Kidney (tissue), 14 donors: ENCODE results near the gene ETV2. TPM values are rescaled to one million over a fixed set of nuclear protein-coding genes. Genes with fewer than 3 reads are reported as not detected.

ENCODE experiments used
- DNase-seq, 5 donors: peaks; one replicate each; pipeline ENCODE4 v3.0.0-alpha.2; 2013 to 2020
- FAIRE-seq: peaks from 2 replicates; lab custom pipeline; 2012; peaks lifted over from hg19 to GRCh38; lab: Jason Lieb, UNC
- H3K27ac ChIP-seq, 2 donors: one replicate each; pipeline ENCODE4 v1.7.0; 2013; ENCODE audit warnings: low read depth in 2 of 2, low read length in 2 of 2, inconsistent platforms in 1 of 2
- H3K27me3 ChIP-seq: one replicate; pipeline ENCODE4 v1.7.1; 2013; ENCODE audit warnings: low read length, inconsistent platforms; ENCODE audit not compliant: control insufficient read depth, insufficient read depth
- H3K36me3 ChIP-seq, 3 donors: one replicate each; pipeline versions ENCODE4 v1.7.0 to v1.7.1; 2013; ENCODE audit warnings: low read length in 3 of 3, control low read depth in 1 of 3, inconsistent platforms in 1 of 3; ENCODE audit not compliant: insufficient read depth in 3 of 3, control insufficient read depth in 2 of 3
- H3K4me1 ChIP-seq, 3 donors: one replicate each; pipeline versions ENCODE4 v1.7.0 to v1.7.1; 2013; ENCODE audit warnings: low read length in 3 of 3, inconsistent platforms in 1 of 3, low read depth in 1 of 3; ENCODE audit not compliant: control insufficient read depth in 2 of 3, insufficient read depth in 2 of 3
- H3K4me3 ChIP-seq, 3 donors: one replicate each; pipeline versions ENCODE4 v1.7.0 to v1.8.1; 2013; ENCODE audit warnings: low read length in 3 of 3, control low read depth in 1 of 3, inconsistent platforms in 1 of 3
- H3K9ac ChIP-seq, 3 donors: one replicate each; pipeline versions ENCODE4 v1.7.0 to v1.7.1; 2013; ENCODE audit warnings: low read length in 3 of 3, control low read depth in 1 of 3, inconsistent platforms in 1 of 3
- H3K9me3 ChIP-seq, 3 donors: one replicate each; pipeline versions ENCODE4 v1.7.0 to v1.7.1; 2013; ENCODE audit warnings: low read length in 3 of 3, control low read depth in 1 of 3, inconsistent platforms in 1 of 3; ENCODE audit not compliant: control insufficient read depth in 2 of 3, insufficient read depth in 1 of 3
- intact Hi-C: fragments of 100-400 bp; cut with DNase I; formaldehyde crosslinking; loops from one replicate; pipeline ENCODE4 v1.11.1; 2022
- polyA plus RNA-seq: library from polyadenylated mRNA; stranded (reverse); fragments of 350-450 nt; fragmentation: Illumina TruSeq; extraction: RNeasy Lipid Tissue Mini Kit (QIAGEN cat#74804); gene quantifications from one replicate; pipeline ENCODE4 v1.2.3, GENCODE V29; 2014; ENCODE audit warnings: low read depth, low replicate concordance; ENCODE audit not compliant: insufficient read depth
- total RNA-seq: library from RNA; stranded (reverse); fragmentation: NEBNext Ultra II Directional; extraction: Animal tissue kit (Norgen Biotek cat#: 25700); gene quantifications from one replicate; pipeline ENCODE4 v1.2.1, GENCODE V29; 2021
- TF ChIP-seq, protein P1 (sequence below): IDR thresholded peaks from 3 replicates; pipeline ENCODE4 v1.5.1; 2012; ENCODE audit warnings: mild to moderate bottlenecking, moderate library complexity, borderline replicate concordance; ENCODE audit not compliant: insufficient read depth; ENCODE audit errors: extremely low read depth
- donor health status: control.
- donor health status: control.
- donor health status: control.
- donor health status: control.
- donor health status: control.
- donor health status: DM: yes; HTN: yes; CAD: no.
- donor health status: Normal renal cell carcinoma (clear cell type).

The ETV2 gene
- total and polyA plus RNA-seq, 2 donors from 2014 or later: 0.38 to 3.3 TPM

DNA sequence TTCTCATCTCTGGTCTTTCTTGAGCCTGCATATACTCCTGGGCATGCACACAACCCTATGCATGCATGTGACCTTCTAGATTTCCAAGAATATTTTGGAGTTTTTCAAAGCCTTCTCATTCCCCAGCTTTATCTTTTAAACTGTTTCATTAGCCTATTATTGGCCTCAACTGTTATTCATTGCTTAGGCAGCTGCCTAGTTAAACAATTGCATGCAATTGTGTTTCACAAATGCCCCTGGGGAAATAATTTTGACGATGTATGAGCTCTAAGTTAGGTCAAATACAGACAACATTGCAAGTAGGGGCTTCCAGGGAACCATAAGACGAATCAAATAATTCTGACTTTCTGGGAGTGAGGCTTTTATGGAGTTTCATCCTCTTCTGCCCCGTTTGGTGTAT, 22.4 kb downstream of the ETV2 start:
- Histone ChIP-seq H3K9me3 (no peaks in the 10 kb centered on the region), H3K4me1 (no peaks in the 10 kb centered on the region), H3K4me3 (no peak overlapping the region), H3K9ac (no peak overlapping the region), H3K27ac (no peak overlapping the region), H3K36me3 (peaks cover 0 to 2% (median 0%) of the 10 kb centered on the region in 3 donors), H3K27me3 (no peaks in the 10 kb centered on the region)
- DNase-seq (no peak), FAIRE-seq (no peak)
- intact Hi-C loops: no loop called here
- TF ChIP-seq, protein P1, sequence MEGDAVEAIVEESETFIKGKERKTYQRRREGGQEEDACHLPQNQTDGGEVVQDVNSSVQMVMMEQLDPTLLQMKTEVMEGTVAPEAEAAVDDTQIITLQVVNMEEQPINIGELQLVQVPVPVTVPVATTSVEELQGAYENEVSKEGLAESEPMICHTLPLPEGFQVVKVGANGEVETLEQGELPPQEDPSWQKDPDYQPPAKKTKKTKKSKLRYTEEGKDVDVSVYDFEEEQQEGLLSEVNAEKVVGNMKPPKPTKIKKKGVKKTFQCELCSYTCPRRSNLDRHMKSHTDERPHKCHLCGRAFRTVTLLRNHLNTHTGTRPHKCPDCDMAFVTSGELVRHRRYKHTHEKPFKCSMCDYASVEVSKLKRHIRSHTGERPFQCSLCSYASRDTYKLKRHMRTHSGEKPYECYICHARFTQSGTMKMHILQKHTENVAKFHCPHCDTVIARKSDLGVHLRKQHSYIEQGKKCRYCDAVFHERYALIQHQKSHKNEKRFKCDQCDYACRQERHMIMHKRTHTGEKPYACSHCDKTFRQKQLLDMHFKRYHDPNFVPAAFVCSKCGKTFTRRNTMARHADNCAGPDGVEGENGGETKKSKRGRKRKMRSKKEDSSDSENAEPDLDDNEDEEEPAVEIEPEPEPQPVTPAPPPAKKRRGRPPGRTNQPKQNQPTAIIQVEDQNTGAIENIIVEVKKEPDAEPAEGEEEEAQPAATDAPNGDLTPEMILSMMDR: no peak

DNA sequence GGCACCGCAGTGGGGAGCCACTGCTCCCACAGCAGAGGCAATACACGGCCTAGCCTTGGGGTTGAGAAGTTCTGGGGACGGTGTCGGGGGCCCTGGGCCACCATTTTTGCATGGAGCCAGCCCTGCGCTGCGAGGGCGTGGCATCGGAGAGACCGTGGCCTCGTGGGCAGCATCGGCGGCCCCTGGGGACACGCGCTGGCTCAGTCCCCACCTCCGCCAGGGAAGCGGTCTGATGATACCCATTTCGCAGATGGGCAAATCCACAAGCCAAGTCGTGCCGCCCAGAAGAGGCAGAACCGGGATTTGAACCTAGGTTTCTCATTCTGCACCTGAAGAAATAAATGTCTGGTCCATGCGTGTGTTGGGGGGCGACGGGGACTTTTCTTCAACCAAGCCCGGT, 23.6 kb downstream of the ETV2 start:
- Histone ChIP-seq H3K27ac (no peak overlapping the region), H3K36me3 (no peaks in the 10 kb centered on the region), H3K4me1 (no peaks in the 10 kb centered on the region), H3K4me3 (no peak overlapping the region), H3K27me3 (no peaks in the 10 kb centered on the region), H3K9me3 (no peaks in the 10 kb centered on the region), H3K9ac (no peak overlapping the region)
- TF ChIP-seq, protein P1: no peak
- intact Hi-C loops: no loop called here
- FAIRE-seq: no peak
- DNase-seq: no peak

DNA sequence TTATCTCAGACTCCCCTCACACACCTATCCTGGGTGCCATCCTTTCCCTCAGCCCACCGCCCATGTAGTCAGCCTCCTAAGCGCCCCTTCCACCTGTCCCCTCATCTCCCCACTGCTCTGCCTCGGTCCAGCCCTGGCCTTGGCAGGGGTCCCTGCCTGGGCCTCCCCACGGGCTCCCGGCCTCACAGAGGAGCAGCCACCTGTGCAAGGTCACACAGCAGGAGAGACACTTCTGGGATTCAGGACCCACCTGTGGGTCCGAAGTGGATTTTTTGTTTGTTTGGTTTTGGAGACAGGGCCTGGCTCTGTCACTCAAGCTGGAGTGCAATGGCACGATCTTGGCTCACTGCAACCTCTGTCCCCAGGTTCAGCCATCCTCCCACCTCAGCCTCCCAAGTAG, 24.1 kb downstream of the ETV2 start:
- TF ChIP-seq, protein P1: no peak
- FAIRE-seq (no peak), DNase-seq (no peak)
- intact Hi-C loops: no loop called here
- Histone ChIP-seq H3K36me3 (no peaks in the 10 kb centered on the region), H3K4me1 (no peaks in the 10 kb centered on the region), H3K27ac (no peak overlapping the region), H3K9ac (no peak overlapping the region), H3K4me3 (no peak overlapping the region), H3K27me3 (no peaks in the 10 kb centered on the region), H3K9me3 (no peaks in the 10 kb centered on the region)

DNA sequence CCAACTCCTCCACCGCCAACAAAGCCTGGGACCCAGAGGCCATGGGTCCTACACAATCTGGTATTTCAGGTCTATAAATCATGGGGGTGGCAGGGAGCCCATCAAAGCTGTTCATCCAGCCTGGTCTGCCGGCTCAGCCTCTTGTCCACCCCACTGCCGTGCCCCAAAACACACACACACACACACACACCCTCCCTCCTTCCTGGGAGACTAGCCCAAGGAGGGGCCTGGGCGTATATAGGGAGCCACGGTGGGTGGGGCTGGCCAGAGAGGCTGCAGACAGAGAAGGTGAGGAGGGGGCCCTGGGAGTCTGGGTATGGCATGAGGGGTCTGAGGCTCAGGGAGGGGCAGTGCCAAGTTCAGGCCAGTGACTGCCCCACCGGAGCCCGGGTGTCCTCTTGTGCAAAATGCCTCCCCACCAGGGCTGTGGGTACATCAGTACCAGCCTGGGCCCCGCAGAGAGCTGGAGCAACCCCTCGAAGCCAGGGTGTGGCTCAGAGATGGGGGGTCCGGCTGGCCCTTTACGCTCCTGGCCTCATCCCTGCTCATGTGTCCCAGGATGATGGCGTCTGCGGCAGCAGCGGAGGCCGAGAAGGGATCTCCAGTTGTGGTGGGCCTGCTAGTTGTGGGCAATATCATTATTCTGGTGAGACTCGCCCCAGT, 24.8 kb downstream of the ETV2 start, which contains the start of gene UPK1A:
Gene UPK1A, plus strand, starts transcription at position 267 of the 663 bp plus-strand sequence. Its CDS starts 296 bp downstream, at position 563.
- H3K36me3 ChIP-seq: no peaks in the 10 kb centered on the region
- DNase-seq: peak in 1 of 5 donors; percentile 26
- H3K4me1 ChIP-seq: no peaks in the 10 kb centered on the region
- H3K4me3 ChIP-seq: no peak within 1 kb of the TSS
- H3K9ac ChIP-seq: no peak within 1 kb of the TSS
- TF ChIP-seq, protein P1: no peak
- intact Hi-C loops: no loop called here
- no peak for FAIRE-seq
- no peaks in the 10 kb centered on the region for H3K27me3 ChIP-seq
- no peak within 1 kb of the TSS for H3K27ac ChIP-seq
- H3K9me3 ChIP-seq: no peaks in the 10 kb centered on the region
